GM06990 (cell line): ENCODE results near the gene LYZL1.

Source experiments
- DNase-seq: peaks from one replicate; pipeline ENCODE4 v3.0.0-alpha.2; 2011; ENCODE audit not compliant: insufficient read length; ENCODE audit errors: extremely low read depth
- H3K27me3 ChIP-seq: replicated peaks from 2 replicates; pipeline ENCODE4 v1.6.0; 2011; ENCODE audit warnings: low read length; ENCODE audit not compliant: control insufficient read depth, insufficient read depth
- H3K36me3 ChIP-seq: 2 replicates; pipeline ENCODE4 v1.5.1; 2011; ENCODE audit warnings: low read length; ENCODE audit not compliant: control insufficient read depth, insufficient read depth
- H3K4me3 ChIP-seq: replicated peaks from 2 replicates; pipeline ENCODE4 v1.5.1; 2011; ENCODE audit warnings: low read depth, mild to moderate bottlenecking, control low read depth, low read length
- TF ChIP-seq, protein P1 (sequence below): IDR thresholded peaks from 2 replicates; pipeline ENCODE4 v1.5.1; 2011; ENCODE audit warnings: low read length, control low read depth, mild to moderate bottlenecking, inconsistent platforms; ENCODE audit not compliant: insufficient read depth, poor library complexity, severe bottlenecking

LYZL1 gene

DNA sequence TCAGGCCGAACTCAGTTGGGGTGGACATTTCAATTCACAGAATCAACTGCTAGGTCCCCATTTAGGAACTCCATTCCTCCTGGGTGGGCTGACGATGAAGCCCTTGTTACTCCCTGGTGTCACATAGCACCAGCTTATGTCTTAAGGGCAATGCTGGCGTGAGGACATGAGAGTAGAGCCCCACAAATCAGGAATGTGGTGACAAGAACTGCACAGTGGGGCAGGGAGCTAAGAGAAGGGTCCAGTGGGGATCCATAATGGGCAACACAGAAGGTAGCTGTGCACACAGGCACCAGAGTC, 57.0 kb downstream of the LYZL1 start:
- no peak for DNase-seq
- H3K4me3 ChIP-seq = no peak overlapping the region
- no peaks in the 10 kb centered on the region for H3K27me3 ChIP-seq
- H3K36me3 ChIP-seq = no peaks in the 10 kb centered on the region
- TF ChIP-seq, protein P1, sequence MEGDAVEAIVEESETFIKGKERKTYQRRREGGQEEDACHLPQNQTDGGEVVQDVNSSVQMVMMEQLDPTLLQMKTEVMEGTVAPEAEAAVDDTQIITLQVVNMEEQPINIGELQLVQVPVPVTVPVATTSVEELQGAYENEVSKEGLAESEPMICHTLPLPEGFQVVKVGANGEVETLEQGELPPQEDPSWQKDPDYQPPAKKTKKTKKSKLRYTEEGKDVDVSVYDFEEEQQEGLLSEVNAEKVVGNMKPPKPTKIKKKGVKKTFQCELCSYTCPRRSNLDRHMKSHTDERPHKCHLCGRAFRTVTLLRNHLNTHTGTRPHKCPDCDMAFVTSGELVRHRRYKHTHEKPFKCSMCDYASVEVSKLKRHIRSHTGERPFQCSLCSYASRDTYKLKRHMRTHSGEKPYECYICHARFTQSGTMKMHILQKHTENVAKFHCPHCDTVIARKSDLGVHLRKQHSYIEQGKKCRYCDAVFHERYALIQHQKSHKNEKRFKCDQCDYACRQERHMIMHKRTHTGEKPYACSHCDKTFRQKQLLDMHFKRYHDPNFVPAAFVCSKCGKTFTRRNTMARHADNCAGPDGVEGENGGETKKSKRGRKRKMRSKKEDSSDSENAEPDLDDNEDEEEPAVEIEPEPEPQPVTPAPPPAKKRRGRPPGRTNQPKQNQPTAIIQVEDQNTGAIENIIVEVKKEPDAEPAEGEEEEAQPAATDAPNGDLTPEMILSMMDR = no peak

DNA sequence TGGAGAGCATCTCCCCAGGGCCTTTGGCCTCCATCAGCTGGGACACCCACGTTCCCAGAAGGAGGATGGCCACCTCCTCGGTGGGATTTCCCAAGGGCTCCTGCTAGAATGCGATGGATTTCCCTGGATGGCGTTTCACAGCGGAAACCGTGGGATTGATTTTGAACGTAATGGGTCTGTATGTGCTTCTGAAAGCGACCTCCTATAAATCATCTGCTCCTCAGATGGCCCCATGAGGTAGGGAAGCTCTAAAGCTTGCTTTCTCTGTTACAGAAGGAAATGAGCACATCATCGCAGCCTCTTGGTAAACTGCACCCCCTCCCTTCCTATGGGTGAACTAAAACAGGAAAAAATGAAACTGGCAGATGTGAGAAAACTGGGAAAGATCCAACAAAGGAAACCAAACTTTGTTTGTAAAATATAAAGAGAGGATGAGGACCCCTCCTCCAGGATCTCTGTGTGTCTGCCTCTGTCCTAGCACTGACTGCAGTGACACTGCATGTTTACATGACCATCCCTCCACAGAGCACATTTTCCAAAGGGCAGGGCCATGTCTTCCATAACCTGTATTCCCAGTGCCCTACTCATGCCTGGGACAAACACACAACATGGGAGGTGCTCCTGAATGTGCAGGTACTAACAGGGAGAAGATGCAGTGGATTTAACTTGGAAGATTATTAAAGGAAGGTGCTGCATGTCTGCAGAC, 57.6 kb downstream of the LYZL1 start:
- H3K27me3 ChIP-seq = no peaks in the 10 kb centered on the region
- no peak for DNase-seq
- H3K36me3 ChIP-seq = no peaks in the 10 kb centered on the region
- TF ChIP-seq, protein P1 = no peak
- H3K4me3 ChIP-seq = no peak overlapping the region

DNA sequence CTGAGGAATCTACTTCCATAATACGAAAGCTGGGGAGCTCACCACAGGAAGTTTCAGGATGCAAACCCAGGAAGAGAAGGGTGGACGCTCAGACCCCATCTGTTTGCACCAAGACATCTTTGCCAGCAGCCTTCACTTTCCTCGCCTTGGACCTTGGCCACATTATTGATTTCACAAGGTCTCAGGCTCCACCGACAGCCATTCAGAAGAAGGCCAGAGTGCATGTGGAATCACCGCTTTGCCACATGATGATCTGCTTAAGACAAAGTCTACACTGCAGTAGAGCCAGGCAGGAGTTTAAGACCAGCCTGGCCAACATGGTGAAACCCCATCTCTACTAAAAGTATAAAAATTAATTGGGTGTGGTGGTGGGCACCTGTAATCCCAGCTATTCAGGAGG, 60.0 kb downstream of the LYZL1 start:
- Histone ChIP-seq H3K27me3 (no peaks in the 10 kb centered on the region), H3K4me3 (no peak overlapping the region), H3K36me3 (no peaks in the 10 kb centered on the region)
- DNase-seq = no peak
- TF ChIP-seq, protein P1 = no peak

DNA sequence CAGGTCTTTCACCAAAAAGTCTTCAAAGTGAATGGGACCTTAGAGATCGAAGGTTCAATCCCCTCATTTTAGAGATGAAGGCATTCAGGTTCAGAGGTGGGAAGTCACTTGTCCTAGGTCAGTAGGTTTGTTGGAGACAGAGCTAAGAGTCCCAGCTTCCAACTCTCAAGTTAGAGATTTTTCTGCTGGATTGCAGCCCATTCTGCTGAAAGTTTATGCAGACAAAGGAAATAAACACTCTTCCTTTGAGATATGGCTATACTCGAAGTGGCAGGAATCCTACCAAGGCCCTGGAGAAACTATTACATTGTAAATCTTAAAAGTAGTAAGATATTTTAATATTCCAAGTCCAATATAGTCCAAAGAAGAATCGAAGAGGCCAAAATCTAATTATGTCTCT, 64.4 kb downstream of the LYZL1 start:
- H3K27me3 ChIP-seq = no peaks in the 10 kb centered on the region
- TF ChIP-seq, protein P1 = no peak
- DNase-seq = no peak
- no peak overlapping the region for H3K4me3 ChIP-seq
- H3K36me3 ChIP-seq = no peaks in the 10 kb centered on the region

DNA sequence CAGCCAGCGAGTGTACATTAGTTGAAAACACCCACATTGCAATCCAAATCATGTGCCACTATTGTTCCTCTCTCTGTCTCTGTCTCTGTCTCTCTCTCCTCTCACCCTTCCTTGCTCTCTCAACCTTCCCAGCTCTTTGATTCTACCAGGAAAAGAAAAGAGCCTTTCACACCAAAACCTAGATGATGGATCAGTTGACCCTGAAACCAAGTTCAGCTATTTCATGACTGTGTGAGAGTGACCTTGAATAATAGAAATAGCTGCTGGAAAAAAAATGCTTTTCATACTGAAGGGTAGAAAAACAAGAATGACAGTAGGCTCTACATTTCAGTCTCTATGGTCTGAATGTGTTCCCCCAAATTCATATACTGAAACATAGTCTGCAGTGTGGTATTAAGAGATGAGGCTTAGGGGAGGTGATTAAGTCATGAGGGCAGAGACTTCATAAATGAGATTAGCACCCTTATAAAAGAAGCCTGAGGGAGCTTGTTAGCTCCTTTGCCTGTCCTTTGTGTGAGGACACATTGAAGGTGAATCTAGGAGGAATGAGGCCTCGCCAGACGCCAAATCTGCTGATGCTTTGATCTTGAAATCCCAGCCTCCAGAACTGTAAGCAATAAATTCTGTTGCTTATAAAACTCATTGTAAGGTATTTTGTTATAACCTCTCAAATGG, 65.2 kb downstream of the LYZL1 start:
- TF ChIP-seq, protein P1 = no peak
- DNase-seq = no peak
- Histone ChIP-seq H3K4me3 (no peak overlapping the region), H3K27me3 (no peaks in the 10 kb centered on the region), H3K36me3 (no peaks in the 10 kb centered on the region)

DNA sequence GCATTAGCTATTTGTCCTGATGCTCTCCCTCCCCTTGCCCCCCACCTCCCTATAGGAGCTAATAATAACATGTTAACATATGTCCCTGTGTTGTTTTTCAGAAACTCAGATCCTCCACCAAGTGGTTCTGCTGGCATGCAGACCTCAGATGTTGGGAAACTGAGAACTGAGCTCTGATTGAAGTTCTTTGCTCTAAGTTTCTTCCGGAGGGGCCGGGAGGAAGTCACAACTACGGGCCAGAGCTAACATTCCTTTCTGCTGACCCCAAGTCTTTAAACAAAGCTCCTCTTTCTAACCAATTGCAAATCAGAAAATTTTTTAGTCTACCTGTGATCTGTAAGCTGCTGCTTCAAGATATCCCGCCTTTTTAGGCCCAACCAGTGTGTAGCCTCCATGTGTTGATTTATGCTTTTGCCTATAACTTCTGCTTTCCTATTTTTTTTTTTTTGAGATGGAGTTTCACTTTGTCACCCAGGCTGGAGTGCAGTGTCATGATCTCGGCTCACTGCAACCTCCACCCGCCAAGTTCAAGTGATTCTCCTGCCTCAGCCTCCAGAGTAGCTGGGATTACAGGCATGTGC, 66.6 kb downstream of the LYZL1 start:
- Histone ChIP-seq H3K27me3 (no peaks in the 10 kb centered on the region), H3K4me3 (no peak overlapping the region), H3K36me3 (no peaks in the 10 kb centered on the region)
- no peak for DNase-seq
- TF ChIP-seq, protein P1 = no peak
